GM18858 (cell line): Measurements from ENCODE around the gene ABTB1.

ENCODE experiments used
- ATAC-seq: cut with Tn5 transposase; IDR thresholded peaks from one replicate; pipeline ENCODE4 v1.9.1; 2021; ENCODE audit not compliant: unreplicated experiment

ABTB1 gene

DNA sequence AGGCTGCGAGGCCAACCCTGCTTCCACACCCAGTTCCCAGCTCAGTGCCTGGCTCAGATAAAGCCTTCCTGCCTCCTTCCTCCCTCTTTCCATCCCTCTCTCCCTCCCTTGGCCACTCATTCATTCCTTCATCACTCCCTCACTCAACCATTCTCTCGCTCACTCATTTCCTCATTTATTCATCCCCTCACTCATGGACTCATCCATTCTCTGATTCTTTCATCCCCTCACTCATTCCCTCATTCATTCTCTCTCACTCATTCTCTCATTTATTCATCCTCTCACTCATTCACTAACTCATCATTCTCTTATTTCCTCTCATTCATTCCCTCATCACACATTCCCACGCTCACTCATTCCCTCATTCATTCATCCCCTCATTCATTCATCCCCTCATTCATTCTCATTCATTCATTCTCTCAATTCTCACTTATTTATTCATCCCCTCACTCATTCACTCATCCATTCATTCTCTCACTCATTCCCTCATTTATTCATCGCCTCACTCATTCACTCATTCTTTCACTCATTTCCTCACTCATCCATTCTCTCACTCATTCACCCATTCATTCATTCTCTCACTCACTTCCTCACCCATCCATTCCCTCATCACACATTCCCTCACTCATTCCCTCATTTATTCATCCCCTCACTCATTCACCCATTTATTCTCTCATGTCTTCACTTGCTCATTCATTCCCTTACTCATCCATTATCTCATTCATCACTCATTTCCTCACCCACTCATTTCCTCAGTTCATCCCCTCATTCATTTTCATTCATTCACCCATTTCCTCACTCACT lies 13.2 kb downstream of the ABTB1 start:
- ATAC-seq: no peak

DNA sequence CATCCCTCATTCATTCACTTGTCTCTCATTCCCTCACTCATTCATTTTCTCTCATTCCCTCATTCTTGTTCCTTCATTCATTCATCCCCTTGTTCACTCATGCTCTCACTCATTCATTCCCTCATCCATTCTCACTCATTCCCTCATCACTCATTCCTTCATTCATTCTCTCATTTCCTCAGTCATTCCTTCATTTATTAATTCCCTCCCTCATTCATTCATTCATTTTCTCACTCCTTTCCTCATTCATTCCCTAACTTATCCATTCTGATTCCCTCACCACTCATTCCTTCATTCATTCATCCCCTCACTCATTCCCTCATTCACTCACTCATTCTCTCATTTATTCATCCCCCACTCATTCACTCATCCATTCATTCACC lies 13.8 kb downstream of the ABTB1 start:
- ATAC-seq: no peak

DNA sequence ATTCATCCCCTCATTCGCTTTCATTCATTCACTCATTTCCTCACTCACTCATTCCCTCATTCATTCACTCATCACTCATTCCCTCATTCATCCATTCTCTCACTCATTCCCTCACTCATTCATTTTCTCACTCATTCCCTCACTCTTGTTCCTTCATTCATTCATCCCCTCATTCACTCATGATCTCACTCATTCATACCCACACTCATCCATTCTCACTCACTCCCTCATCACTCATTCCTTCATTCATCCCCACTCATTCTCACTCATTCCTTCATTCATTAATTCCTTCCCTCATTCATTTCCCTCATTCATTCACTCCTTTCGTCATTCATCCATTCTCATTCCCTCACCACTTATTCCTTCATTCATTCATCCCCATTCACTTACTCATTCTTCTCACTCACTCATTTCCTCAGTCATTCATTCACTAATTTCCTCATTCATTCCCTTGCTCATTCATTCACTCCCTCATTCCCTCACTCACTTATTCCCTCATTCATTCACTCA lies 14.5 kb downstream of the ABTB1 start:
- ATAC-seq: no peak

DNA sequence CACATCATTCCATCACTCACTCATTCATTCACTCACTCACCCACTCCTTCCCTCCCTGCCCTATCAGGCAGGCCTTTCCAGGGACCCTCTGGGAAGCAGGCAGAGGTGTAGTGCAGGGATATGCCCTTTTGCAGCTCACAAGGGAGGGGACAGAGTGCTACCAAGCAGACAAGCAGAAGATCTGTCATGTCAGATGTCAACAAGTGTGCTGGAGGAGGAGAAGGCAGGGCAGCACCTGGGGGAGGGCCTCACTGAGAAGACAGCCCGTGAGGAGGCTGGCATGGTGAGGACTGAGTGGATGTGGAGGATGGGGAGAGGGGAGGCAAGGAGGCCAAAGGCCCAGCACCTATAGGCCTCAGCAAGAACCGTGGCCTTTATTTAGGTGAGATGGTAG lies 15.3 kb downstream of the ABTB1 start:
- ATAC-seq: no peak

DNA sequence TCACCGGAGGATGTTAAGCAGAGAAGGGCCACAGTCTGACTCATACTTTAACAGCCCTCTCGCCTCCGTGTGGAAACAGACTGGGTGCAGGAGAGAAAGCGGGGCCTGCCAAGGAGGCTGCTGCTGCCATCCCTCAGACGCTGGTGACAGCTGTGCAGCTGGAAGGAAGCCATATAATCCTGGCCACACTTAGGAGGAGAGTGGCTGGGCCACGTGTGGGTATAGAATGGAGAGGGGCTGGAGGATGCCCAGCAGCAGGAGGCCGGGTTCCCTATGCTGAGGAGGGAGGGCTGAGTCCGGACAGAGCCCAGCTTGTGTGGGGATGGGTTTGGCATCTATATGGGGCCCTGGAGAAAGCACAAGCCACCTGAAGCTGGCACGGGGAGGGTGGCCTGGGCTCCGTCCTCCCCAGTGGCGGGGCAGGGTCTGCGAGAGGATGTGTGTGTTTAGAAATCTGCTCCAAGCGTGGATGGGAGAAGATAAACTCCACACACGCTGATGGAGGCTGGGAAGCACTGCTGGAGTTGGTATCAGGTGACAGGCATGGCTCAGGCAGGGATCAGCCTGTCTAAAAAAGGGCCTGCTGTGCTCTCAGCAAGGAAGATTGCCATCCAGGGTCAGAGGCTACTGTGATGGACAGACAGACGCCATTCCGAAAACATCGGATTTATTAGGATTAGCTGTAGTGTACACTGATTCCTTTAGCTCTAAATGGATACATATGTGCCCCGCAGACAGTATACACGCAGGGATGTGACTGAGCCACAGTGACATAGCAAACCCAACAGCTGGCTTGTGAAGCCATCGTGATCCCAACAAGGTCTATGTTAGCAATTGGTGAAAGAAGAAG lies 15.9 kb downstream of the ABTB1 start:
- no peak for ATAC-seq

DNA sequence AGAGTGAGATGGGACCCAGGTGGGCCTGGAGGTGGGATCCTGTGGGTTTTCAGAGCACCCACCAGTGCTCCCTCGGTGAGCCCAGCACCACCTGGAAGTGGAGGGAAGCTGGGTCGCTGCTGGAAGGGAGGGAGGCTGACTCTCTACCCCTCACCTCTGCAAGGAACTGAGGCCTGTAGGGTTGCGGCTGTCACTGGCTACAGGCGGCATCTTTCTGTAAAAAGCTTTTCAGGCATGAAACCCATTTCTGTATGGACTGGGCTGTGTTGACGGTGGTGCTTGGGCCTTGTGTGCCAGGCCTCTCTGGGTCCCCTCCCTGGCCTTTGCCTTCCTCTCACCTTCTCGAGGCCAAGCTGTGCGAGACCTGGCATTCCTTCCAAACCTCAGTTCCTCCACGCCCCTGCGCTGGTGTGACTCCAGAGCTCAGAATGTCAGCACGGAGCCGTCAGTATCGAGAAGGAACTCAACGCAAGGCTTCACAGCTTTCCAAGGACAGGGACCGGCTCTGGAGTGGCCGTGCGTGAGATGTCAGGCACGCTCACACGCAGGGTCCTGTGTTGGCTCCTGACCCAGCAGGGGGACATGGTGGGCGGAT lies 16.6 kb downstream of the ABTB1 start:
- ATAC-seq: no peak

DNA sequence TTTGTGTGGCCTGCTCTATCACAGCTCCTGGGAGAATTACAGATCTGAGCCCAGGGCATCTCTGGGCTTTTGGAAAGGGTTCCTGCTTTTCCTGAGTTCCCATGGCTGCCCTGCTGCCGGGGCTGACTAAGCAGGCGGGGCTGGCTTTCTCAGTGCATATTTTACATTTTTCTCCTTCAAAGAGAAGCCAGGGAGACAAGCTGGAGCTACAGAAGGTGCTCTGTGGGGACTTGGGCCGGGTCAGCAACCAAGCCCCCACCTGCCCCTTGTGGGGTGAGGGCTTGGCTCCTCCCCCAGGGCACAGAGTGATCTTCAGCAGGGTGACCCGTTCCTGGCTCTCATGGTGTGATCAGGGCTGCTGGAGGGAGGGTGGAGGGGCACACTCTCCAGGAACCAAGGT lies 17.4 kb downstream of the ABTB1 start:
- ATAC-seq: no peak

DNA sequence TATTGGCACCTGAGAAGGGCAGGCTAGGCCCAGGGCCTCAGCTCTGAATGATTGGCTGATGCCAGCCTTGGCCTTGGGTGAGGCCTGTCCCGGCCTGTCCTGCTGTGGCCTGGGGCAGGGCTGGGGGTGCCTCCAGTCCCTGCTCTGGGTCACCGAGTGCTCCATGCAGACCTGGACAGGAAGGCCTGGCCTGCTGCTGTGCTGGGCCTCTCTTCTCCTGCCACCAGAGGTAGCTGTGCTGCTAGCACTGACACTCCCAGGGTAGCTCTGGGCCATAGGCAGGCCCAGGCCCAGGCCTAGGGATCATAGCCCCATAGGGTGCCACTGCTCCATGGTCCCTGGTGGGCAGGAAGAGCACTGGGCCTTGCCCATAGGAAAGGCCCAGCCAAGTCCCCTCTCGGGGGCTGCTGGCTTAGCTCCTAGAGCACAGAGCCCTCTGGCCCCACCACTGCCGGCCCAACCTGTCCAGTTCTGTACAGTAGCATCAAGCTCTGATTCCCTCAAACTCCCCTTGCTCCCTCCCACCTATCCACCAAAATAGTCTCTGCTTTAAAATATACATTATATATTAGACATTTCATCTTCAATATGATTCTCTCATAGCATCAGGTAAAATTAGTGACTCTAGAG lies 18.2 kb downstream of the ABTB1 start:
- ATAC-seq: no peak

DNA sequence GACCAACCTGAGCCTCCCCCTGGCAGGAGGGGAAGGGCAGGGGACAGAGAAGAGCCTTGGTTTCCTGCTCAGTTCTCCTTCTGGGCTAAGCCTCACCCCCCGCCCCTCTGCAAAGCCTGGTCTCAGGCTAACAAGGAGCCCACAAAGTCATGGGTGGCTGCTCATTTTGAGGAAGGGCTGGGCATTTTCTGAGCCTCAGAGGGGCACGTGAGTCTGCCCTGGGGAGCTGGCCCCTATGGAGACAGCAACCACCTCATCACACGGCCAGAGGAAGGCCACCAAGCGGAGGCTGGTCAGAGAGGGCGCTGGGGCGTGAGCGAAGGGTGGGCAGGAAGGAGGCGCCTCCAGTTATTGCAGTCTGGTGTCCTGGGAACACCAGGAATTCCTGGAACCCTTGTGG lies 18.7 kb downstream of the ABTB1 start:
- no peak for ATAC-seq

DNA sequence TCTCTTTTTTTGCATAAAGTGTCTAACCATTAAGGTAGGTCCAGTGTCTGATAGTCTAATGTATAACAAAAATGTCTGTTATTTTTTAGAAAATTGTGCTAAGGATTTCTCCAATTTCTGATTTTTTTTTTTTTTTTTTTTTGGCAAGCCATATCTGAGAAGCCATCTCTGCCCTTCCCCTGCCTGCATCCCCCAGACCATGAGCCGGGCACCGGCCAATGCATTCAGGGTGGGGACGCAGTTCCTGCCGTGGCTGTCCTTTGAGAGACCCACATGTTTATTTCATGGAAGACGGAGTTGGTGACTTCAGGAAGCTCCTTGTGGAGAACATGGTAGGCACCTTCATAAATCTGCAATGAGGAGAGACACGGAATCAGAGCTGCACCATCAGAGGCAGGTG lies 19.2 kb downstream of the ABTB1 start:
- ATAC-seq: no peak

DNA sequence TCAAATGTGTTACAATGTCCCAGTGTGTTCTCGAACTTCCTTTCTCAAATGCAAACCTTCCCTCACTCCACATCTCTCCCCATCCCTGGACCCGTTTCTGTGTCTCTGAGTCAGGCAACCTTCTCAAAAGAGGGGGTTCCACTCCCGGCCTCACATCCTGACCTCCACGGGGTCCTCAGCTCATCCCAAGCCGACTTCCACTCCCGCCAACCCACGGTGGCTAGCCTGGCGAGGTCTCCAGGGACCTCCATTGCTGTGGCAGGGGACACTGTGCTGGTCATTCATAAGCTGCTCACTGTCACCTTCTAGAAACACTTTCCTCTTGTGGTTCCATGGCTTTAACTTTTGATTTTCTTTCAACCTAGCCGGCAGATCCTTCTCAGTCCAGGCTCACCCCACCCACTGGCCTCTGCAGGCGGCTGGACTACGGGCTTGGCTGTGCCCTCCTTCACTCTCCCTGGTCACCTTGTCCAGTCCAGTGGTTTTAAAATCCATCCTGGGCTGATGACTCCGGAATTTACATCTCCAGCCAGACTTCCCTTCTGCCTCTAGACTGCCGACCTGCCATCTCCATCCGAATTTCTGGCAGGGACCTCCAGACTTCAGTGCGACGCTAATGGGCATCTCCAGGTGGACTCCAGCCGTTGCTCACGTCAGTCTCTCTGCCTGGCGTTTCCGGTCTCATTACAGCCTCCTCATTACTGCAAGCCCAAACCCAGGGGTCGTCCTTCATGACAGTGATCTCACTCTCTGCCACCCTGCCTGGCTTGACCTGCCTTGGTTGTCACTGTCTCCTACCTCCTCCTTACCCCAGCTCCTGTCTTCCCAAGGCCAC lies 20.0 kb downstream of the ABTB1 start:
- ATAC-seq: no peak

DNA sequence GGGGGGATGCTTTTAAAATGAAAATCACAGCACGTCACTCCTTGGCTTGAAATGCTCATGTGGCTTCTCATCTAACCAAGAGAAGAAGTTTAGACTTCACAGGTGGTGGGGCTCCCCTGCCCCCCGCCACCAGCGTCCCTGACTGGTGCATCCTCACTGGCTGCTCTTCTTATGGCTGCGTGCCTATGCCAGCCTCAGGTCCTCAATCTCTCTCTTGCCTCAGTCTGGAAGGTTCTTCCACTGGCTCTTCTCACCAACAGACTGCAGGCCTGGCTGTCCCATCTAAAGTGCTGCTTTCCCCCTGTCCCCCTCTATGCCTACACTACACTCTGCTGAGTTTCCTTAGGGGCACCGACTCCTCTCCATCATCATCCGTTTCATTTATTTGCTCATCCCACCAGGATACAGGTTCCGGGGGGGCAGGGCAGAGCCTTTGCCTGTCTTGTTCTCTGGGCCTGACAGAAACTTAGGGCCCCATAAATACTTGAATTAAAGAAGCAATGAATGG lies 20.6 kb downstream of the ABTB1 start:
- ATAC-seq: no peak

DNA sequence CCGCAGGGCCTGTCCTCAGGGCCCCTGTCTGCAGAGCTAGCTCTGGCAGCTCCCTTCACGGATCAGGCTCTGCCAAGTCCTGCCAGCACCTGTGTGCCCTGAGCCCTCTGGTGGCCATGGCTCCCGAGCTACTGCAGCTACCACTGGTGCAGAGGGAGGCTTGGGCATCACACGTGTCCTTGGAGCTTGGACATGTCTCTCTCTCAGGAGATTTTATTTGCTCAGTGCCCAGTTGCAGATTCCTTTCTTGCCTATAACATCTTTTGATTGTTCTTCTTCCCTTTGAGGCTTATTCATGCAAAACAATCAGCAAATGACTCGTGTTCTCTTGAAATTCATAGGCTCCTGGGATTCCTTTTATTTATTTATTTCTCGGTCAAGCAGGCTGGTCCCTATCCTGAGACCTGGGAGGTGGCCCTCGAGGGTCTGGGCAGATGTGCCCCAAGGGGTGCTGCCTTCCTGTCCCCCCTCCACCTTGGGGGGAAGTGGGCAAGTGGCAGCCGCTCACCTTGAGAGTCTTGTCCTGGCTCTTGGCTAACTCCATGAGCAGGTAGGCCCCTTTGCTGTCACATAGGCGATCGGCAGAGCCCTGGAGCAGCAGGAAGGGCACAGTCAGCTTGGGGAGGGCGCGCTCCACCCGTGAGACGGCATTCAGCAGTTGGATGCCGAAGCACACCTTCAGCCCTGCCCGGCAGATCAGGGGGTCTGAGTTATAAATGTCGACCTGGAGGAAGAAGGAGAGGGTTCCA lies 21.9 kb downstream of the ABTB1 start:
- ATAC-seq: no peak

DNA sequence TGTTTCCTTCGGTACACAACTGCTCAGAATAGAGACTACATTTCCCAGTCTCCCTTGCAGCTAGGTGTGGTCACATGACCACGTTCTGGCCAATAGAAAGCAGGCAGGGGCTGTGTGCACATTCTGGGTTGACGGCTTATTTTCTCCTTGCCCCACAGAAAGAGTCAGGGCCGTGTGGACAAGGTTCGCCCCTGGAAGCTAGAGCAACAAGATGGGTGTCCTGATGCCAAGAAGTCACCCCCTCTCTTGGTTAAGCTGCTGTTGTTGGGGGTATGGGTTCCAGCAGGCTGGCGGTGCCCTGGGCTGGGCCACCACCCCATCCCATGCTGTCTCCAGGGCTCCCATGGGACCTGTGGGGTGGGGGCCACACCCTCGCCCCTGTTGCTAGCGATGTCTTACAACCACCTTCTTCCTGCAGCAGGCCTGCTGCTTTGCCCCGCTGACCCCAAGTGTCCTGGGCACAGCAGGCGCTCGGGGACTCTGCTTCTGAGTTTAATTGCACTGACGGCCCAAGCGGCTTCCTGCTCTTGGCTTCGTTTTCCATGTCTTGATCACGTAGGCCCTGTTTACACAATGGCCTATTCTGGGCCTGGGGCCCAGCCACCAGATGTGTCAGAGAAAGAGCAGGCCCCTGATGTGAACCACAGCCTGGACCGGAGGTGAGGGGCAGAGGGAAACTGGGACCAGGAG lies 24.9 kb downstream of the ABTB1 start:
- ATAC-seq: no peak

DNA sequence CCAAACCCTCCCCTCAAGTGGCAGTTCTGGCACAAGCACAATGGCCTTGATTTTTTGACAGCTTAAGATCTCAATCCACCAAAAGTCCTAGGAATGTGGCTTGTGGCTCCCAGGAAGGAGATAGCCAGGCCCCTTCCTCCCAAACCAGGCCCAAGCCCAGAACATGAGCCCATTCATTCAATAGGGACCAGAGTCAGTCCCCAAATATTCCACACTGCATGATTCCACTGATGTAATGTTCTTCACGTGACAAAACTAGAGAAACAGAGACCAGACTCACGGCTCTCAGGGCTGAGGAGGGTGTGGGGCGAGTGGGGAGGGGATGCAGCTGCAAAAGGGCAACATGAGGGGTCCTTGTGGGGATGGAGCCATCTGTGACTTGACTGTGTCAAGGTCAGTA lies 25.5 kb downstream of the ABTB1 start:
- no peak for ATAC-seq

DNA sequence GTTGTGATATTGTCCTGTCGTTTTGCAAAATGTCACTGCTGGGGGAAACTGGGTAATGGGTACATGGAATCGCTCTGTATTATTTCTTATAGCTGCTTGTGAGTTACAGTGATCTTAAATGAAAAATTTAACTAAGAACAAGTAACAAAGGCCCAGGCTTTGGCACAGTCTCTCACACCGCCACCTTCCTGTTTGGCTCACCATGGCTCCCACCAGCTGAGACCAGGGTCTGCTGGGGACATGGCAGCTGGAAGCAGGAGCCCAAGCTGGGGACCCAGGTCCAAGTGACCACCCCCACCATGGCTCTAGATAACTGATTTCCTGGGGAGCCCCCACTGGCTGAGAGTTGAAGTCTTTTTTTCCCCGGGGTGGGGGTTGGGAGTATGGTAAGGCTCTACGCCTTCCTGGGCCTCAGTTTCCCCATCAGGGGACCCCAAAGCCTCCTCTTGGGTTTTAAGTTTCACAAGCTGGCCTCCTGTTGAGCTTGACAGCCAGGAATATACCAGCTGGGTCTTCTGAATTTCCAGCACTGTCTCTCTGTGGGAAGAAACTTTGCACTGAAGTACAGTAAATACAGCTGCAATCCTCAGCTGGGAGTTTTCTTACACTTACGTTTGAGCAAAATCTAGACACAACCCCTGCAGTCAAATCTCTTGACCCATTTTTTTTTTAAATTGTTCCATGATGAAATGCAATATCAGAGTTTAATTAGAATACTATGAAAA lies 26.1 kb downstream of the ABTB1 start:
- ATAC-seq: no peak

DNA sequence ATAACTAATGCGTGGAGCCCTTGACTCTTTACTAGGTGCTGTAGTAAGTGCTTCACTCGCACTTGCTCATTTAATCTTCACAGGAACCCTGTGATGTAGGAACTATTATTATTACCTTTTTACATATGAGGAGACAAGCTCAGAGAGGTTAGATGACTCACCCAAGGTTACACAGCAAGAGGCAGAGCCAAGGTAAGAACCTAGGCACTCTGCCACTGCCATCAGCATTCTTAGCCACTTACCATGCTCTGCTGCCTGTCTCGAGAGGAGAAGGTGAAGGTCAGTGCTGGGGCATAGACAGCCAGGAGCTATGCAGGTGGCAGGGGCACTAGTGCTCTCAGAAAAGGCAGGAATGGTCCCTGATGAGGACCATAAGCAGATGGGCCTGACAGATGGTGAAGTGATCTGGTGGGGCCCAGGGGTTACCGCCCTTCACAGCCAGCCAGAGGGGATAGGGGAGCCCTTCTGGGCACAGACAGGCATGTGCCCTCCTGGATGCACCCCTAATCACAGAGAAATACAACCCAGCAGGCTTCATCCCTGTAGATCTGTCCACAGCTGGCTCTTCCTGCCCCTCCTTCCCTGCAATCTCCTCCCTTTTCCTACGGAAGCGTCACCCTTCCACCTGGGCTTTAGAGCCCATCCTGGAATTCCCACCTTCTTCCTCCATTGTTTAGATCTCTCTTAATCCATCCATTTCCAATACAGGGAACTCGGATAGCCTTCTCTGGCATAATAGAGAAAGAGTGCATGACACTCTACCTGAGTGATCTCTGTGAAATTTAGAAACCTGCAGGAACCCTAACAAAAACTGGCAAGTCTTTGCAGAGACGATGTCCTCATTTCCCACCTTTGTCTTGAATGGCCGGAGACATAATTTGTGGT lies 26.9 kb downstream of the ABTB1 start:
- ATAC-seq: no peak
